Smooth muscle cell (in vitro differentiated cells): ENCODE results near the gene TBC1D7. TPM values are rescaled to one million over a fixed set of nuclear protein-coding genes. Genes with fewer than 3 reads are reported as not detected.

Source experiments
- DNase-seq: peaks from one replicate; lab custom pipeline; 2025; ENCODE audit not compliant: unreplicated experiment; lab: John Stamatoyannopoulos, UW
- H2AFZ ChIP-seq: fragments of 200-600 bp; sonication (generic); 2 replicates; pipeline ENCODE4 v1.6.0; 2016; ENCODE audit warnings: antibody characterized with exemption, low read depth, mild to moderate bottlenecking
- H3F3A ChIP-seq: fragments of 200-600 bp; sonication (generic); 2 replicates; pipeline ENCODE4 v1.6.0; 2017; ENCODE audit warnings: antibody characterized with exemption, low read depth
- H3K27ac ChIP-seq: fragments of 200-600 bp; sonication (generic); 2 replicates; pipeline ENCODE4 v1.5.1; 2016; ENCODE audit warnings: low read depth, mild to moderate bottlenecking
- H3K27me3 ChIP-seq: fragments of 200-600 bp; sonication (generic); 2 replicates; pipeline ENCODE4 v1.6.1; 2016; ENCODE audit warnings: low read depth, mild to moderate bottlenecking
- H3K36me3 ChIP-seq: fragments of 200-600 bp; sonication (generic); 2 replicates; pipeline ENCODE4 v1.5.1; 2016; ENCODE audit warnings: low read depth
- H3K4me1 ChIP-seq: fragments of 200-600 bp; sonication (generic); 2 replicates; pipeline ENCODE4 v1.5.1; 2016; ENCODE audit warnings: low read depth
- H3K4me2 ChIP-seq: fragments of 200-600 bp; sonication (generic); 2 replicates; pipeline ENCODE4 v1.6.0; 2016; ENCODE audit warnings: mild to moderate bottlenecking
- H3K4me3 ChIP-seq: fragments of 200-600 bp; sonication (generic); 2 replicates; pipeline ENCODE4 v1.5.1; 2016; ENCODE audit warnings: mild to moderate bottlenecking
- H3K79me2 ChIP-seq: fragments of 200-600 bp; sonication (generic); 2 replicates; pipeline ENCODE4 v1.6.0; 2016; ENCODE audit warnings: low read depth, mild to moderate bottlenecking
- H3K9ac ChIP-seq: fragments of 200-600 bp; sonication (generic); 2 replicates; pipeline ENCODE4 v1.6.0; 2016; ENCODE audit warnings: low read depth
- H3K9me3 ChIP-seq: fragments of 200-600 bp; sonication (generic); replicated peaks from 2 replicates; pipeline ENCODE4 v1.5.1; 2016; ENCODE audit warnings: low read depth
- H4K20me1 ChIP-seq: fragments of 200-600 bp; sonication (generic); 2 replicates; pipeline ENCODE4 v1.6.0; 2016; ENCODE audit warnings: low read depth
- CTCF ChIP-seq: fragments of 200-600 bp; sonication (generic); IDR thresholded peaks from 2 replicates; pipeline ENCODE4 v1.5.1; 2017; ENCODE audit warnings: borderline replicate concordance, mild to moderate bottlenecking, antibody characterized with exemption; ENCODE audit not compliant: insufficient read depth, poor library complexity, severe bottlenecking
- WGBS: methylation state at CpG from one replicate; pipeline ENCODE4 v1.1.7; 2016; ENCODE audit warnings: low lambda C conversion rate; 5-methylcytosine and 5-hydroxymethylcytosine counted together
- polyA plus RNA-seq: library from polyadenylated mRNA; unstranded; fragments of >200 nt; fragmentation: Nextera tagmentation; extraction: Ambion mirVana; gene quantifications from 2 replicates; pipeline ENCODE4 v1.2.1, GENCODE V29; 2016
- total RNA-seq: library from RNA; depleted of rRNA; stranded (reverse); fragments of >200 nt; gene quantifications from 2 replicates; pipeline ENCODE4 v1.2.3, GENCODE V29; 2014

TBC1D7 gene
- total and polyA plus RNA-seq, 2 experiments from 2014 or later, result 21.1 to 39.6 TPM

DNA sequence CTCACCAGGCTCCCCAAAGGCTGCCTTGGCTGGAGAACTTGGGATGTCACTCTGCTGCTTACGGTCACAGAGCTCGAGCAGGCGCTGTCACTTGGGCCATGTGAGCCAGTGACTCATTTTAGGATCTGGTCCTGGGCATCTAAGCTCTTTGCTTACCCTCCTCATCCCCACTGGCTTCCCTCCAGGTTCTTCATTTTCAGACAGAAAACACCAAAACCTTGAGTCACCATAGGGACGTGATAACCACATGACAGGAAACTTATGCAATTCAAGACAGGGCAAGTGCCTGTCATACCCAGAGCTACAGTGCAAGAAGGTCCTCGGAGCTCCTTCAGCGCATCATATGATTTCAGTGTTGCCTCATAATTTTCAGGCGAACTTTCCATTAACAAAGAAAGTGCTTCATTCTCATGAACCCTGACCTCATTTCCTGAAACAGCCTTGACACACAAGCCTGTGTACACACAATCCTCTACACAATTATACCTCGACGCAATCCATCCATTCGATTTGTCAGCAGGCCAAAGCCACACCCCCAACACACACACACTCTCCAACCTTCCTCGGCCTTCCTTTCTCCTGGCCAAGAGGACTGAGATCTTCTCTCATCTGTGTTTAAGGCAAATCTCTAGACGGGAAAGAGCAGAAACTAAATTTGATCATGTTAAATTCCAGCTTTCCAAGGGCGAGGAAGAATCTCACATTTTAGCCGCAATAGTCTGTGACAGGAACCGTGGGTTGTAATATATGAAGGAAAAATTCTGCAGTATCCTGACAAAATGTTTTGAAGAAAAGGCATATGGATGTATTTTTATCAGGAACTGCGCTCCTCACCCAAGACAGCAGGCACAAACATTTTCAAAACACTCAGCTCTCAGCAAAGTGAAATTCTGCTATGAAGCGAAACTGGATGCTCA is 25.3 kb downstream of the TBC1D7 start:
- H3K4me2 ChIP-seq, result peak overlapping the region; percentile 58
- TF ChIP-seq CTCF, result no peak
- no peaks in the 10 kb centered on the region for H3K27me3 ChIP-seq
- no peaks in the 10 kb centered on the region for H4K20me1 ChIP-seq
- WGBS, result 51% methylated on average over 17 of the region's 17 CpGs
- no peaks in the 10 kb centered on the region for H3K9me3 ChIP-seq
- no peaks in the 10 kb centered on the region for H3K79me2 ChIP-seq
- peaks cover 3% of the 10 kb centered on the region for H3K36me3 ChIP-seq
- peak overlapping the region; percentile 89 for H3K27ac ChIP-seq
- H3F3A ChIP-seq, result peaks cover 7% of the 10 kb centered on the region
- H3K4me1 ChIP-seq, result peaks cover 11% of the 10 kb centered on the region
- no peak overlapping the region for H2AFZ ChIP-seq
- H3K9ac ChIP-seq, result peak overlapping the region; percentile 73
- no peak overlapping the region for H3K4me3 ChIP-seq
- peak; percentile 21 for DNase-seq

- 98% methylated on average over 7 of the region's 7 CpGs for WGBS
- no peaks in the 10 kb centered on the region for H3K79me2 ChIP-seq
- H4K20me1 ChIP-seq, result no peaks in the 10 kb centered on the region
- peak overlapping the region; percentile 20 for H3K4me2 ChIP-seq
- no peak for DNase-seq
- no peak for TF ChIP-seq CTCF
- H3K36me3 ChIP-seq, result peaks cover 5% of the 10 kb centered on the region
- peak overlapping the region; percentile 80 for H3K27ac ChIP-seq
- H3K4me3 ChIP-seq, result no peak overlapping the region
- peaks cover 11% of the 10 kb centered on the region for H3K4me1 ChIP-seq
- no peak overlapping the region for H2AFZ ChIP-seq
- peaks cover 7% of the 10 kb centered on the region for H3F3A ChIP-seq
- no peaks in the 10 kb centered on the region for H3K9me3 ChIP-seq
- no peaks in the 10 kb centered on the region for H3K27me3 ChIP-seq
- peak overlapping the region; percentile 53 for H3K9ac ChIP-seq
Measured at GRCh38 chr6:13302291-13302690, 26.0 kb downstream of the TBC1D7 start.

DNA sequence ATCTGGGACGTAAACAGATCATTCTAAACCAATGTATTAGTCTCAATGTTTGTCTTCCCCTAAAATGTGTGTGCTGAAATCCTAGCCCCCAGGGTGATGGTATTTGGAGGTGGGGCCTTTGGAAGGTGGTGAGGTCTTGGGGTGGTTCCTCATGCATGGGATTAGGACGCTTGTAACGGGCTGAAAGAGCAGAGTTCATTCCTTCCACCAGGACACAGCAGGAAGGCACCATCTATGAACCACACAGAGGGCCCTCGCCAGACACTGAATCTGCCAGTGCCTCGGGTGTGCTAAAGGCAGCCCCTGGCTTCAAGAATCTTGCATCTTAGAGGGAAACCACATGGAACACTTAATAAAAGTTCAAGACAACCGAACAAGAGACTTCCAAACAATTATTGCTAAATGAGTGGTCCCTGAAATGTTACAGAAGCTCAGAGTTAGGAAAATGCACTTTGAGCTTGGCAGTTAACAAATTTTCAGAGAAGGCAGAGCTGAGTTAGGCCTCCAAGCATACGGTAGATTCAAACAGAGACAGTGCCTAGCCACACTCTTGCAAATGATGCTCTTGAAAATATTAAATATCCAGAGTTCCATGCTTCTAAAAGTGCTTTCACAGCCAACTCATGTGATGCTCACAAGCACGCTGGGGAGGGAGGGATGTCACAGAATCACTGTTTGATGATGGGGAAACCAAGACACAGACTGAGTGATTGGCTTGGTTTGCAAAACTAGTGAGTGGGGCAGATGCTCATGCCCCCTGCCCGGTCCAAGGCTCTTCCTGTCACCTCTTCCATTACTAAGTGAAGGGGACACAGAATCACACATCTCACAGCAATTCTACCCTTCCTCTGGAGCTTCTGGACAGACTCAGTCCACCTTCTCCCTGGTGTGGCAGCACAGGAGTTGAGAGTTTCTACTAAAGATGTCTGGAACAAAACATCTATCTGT is 27.4 kb downstream of the TBC1D7 start:
- 52% methylated on average over 9 of the region's 9 CpGs for WGBS
- H3K9ac ChIP-seq, result peak overlapping the region; percentile 29
- H3F3A ChIP-seq, result peaks cover 7% of the 10 kb centered on the region
- H3K27ac ChIP-seq, result peak overlapping the region; percentile 80
- peak overlapping the region; percentile 57 for H3K4me2 ChIP-seq
- peaks cover 5% of the 10 kb centered on the region for H3K36me3 ChIP-seq
- no peaks in the 10 kb centered on the region for H4K20me1 ChIP-seq
- H3K4me1 ChIP-seq, result peaks cover 11% of the 10 kb centered on the region
- no peaks in the 10 kb centered on the region for H3K79me2 ChIP-seq
- no peaks in the 10 kb centered on the region for H3K9me3 ChIP-seq
- H2AFZ ChIP-seq, result no peak overlapping the region
- no peak overlapping the region for H3K4me3 ChIP-seq
- H3K27me3 ChIP-seq, result no peaks in the 10 kb centered on the region
- DNase-seq, result no peak
- peak; percentile 37 for TF ChIP-seq CTCF
